IMR-90 (cell line): Measurements from ENCODE around the gene FBLN1. TPM values are rescaled to one million over a fixed set of nuclear protein-coding genes. Genes with fewer than 3 reads are reported as not detected.

Experiments used
- ATAC-seq: fragments of 200-7000 bp; cut with Tn5 transposase; 2 replicates; pipeline ENCODE4 v1.9.1; 2020; ENCODE audit warnings: low read depth, mild to moderate bottlenecking, moderate library complexity
- BruUV-seq: library from RNA; stranded (reverse); fragments of 400-500 nt; replicated peaks from 2 replicates; lab custom pipeline; 2021; lab: Mats Ljungman, UMichigan
- CTCF ChIA-PET: fragments of 300-600 bp; formaldehyde crosslinking; extraction: SDS; loops from one replicate; lab custom pipeline; 2021; ENCODE audit warnings: antibody characterized with exemption; lab: Yijun Ruan, JAX
- POLR2A ChIA-PET: fragments of 300-600 bp; sonication (Branson Sonifier 250); formaldehyde crosslinking; loops from one replicate; lab custom pipeline; 2022; ENCODE audit warnings: antibody characterized with exemption; ENCODE audit not compliant: unreplicated experiment; lab: Charles Lee
- DNase-seq: peaks from one replicate; pipeline ENCODE4 v3.0.0; 2013
- H2AFZ ChIP-seq: replicated peaks from 2 replicates; pipeline ENCODE3; 2013; ENCODE audit warnings: low read length, mild to moderate bottlenecking; ENCODE audit not compliant: poor library complexity
- H2AK5ac ChIP-seq: 2 replicates; pipeline ENCODE4 v1.6.1; 2013; ENCODE audit warnings: low read depth, low read length, inconsistent platforms
- H2AK9ac ChIP-seq: replicated peaks from 2 replicates; pipeline ENCODE3; 2013; ENCODE audit warnings: mild to moderate bottlenecking, low read depth, low read length, moderate library complexity; ENCODE audit not compliant: poor library complexity
- H2BK120ac ChIP-seq: 2 replicates; pipeline ENCODE4 v1.6.1; 2013; ENCODE audit warnings: low read depth, low read length, inconsistent platforms
- H2BK15ac ChIP-seq: 3 replicates; pipeline ENCODE4 v1.6.1; 2013; ENCODE audit warnings: low read depth, low read length, inconsistent platforms
- H2BK20ac ChIP-seq: 2 replicates; pipeline ENCODE4 v1.6.1; 2013; ENCODE audit warnings: low read depth, mild to moderate bottlenecking, inconsistent platforms, low read length, moderate library complexity
- H2BK5ac ChIP-seq: 2 replicates; pipeline ENCODE4 v1.6.1; 2013; ENCODE audit warnings: mild to moderate bottlenecking, low read depth, low read length, inconsistent platforms; ENCODE audit not compliant: poor library complexity, severe bottlenecking
- H3K14ac ChIP-seq: replicated peaks from 2 replicates; pipeline ENCODE4 v1.6.1; 2013; ENCODE audit warnings: low read depth, low read length, inconsistent platforms
- H3K18ac ChIP-seq: 2 replicates; pipeline ENCODE4 v1.6.1; 2013; ENCODE audit warnings: low read depth, low read length, control low read depth
- H3K23ac ChIP-seq: 2 replicates; pipeline ENCODE4 v1.6.1; 2013; ENCODE audit warnings: low read depth, low read length, inconsistent platforms
- H3K27ac ChIP-seq: 2 replicates; pipeline ENCODE4 v1.5.1; 2013; ENCODE audit warnings: mild to moderate bottlenecking, control low read depth, low read length; ENCODE audit not compliant: insufficient read depth
- H3K27me3 ChIP-seq: 2 replicates; pipeline ENCODE4 v1.6.1; 2013; ENCODE audit warnings: low read length; ENCODE audit not compliant: control insufficient read depth, insufficient read depth
- H3K36me3 ChIP-seq: 2 replicates; pipeline ENCODE4 v1.6.1; 2013; ENCODE audit warnings: low read length, mixed read lengths; ENCODE audit not compliant: control insufficient read depth, insufficient read depth
- H3K4ac ChIP-seq: 2 replicates; pipeline ENCODE4 v1.6.1; 2013; ENCODE audit warnings: low read depth, low read length, inconsistent platforms
- H3K4me1 ChIP-seq: 2 replicates; pipeline ENCODE4 v1.6.1; 2013; ENCODE audit warnings: low read length, mixed read lengths; ENCODE audit not compliant: control insufficient read depth, insufficient read depth
- H3K4me2 ChIP-seq: 2 replicates; pipeline ENCODE4 v1.6.1; 2013; ENCODE audit warnings: low read depth, mild to moderate bottlenecking, control low read depth, low read length, moderate library complexity
- H3K4me3 ChIP-seq: 2 replicates; pipeline ENCODE4 v1.5.1; 2013; ENCODE audit warnings: low read depth, mild to moderate bottlenecking, control low read depth, low read length, moderate library complexity; ENCODE audit not compliant: insufficient read depth
- H3K56ac ChIP-seq: 2 replicates; pipeline ENCODE4 v1.6.1; 2013; ENCODE audit warnings: low read length, inconsistent platforms; ENCODE audit not compliant: insufficient read depth; ENCODE audit errors: extremely low read depth
- H3K79me1 ChIP-seq, 2 experiments: 2 replicates each; pipeline ENCODE4 v1.6.1; 2013; ENCODE audit warnings: low read length in 2 of 2, inconsistent platforms in 1 of 2, low read depth in 1 of 2
- H3K9ac ChIP-seq: 2 replicates; pipeline ENCODE4 v1.6.1; 2013; ENCODE audit warnings: low read depth, low read length, control low read depth
- H3K9me1 ChIP-seq: 2 replicates; pipeline ENCODE4 v1.6.1; 2013; ENCODE audit warnings: low read length, inconsistent platforms; ENCODE audit not compliant: insufficient read depth
- H3K9me3 ChIP-seq: 2 replicates; pipeline ENCODE4 v1.6.1; 2013; ENCODE audit warnings: low read length; ENCODE audit not compliant: control insufficient read depth, insufficient read depth
- H4K20me1 ChIP-seq: 2 replicates; pipeline ENCODE4 v1.6.1; 2013; ENCODE audit warnings: low read length, inconsistent platforms; ENCODE audit not compliant: insufficient read depth
- H4K5ac ChIP-seq: 2 replicates; pipeline ENCODE4 v1.6.1; 2013; ENCODE audit warnings: mild to moderate bottlenecking, low read depth, low read length, control low read depth
- H4K8ac ChIP-seq, 2 experiments: 2 replicates each; pipeline ENCODE4 v1.6.1; 2013; ENCODE audit warnings: low read depth in 2 of 2, low read length in 2 of 2, control low read depth in 1 of 2, inconsistent platforms in 1 of 2
- H4K91ac ChIP-seq: 2 replicates; pipeline ENCODE4 v1.6.1; 2013; ENCODE audit warnings: low read depth, low read length, inconsistent platforms; ENCODE audit not compliant: insufficient read depth
- FOS ChIP-seq: fragments of 150-350 bp; IDR thresholded peaks from 2 replicates; pipeline ENCODE4 v1.6.1; 2016; ENCODE audit warnings: low read depth, low read length
- MAFK ChIP-seq: IDR thresholded peaks from 2 replicates; pipeline ENCODE4 v1.6.1; 2012; ENCODE audit warnings: low read depth, low read length, improper control_type of control experiment
- RAD21 ChIP-seq: IDR thresholded peaks from 2 replicates; pipeline ENCODE4 v1.6.1; 2012; ENCODE audit warnings: low read length, improper control_type of control experiment
- RCOR1 ChIP-seq: IDR thresholded peaks from 2 replicates; pipeline ENCODE4 v1.6.1; 2012; ENCODE audit warnings: mild to moderate bottlenecking, low read length, improper control_type of control experiment; ENCODE audit not compliant: insufficient replicate concordance
- USF2 ChIP-seq: fragments of 150-350 bp; IDR thresholded peaks from 2 replicates; pipeline ENCODE4 v1.6.1; 2017; ENCODE audit warnings: mild to moderate bottlenecking, antibody characterized with exemption, low read length, low read depth
- WGBS, 2 experiments: methylation state at CpG; one replicate each; pipeline versions ENCODE4 v1.1.5 to v1.1.7; 2013; ENCODE audit warnings: missing lambda C conversion rate in 2 of 2; ENCODE audit not compliant: insufficient read length in 1 of 2; ENCODE audit errors: extremely low coverage in 2 of 2; 5-methylcytosine and 5-hydroxymethylcytosine counted together
- dilution Hi-C: fragments of 300-500 bp; cut with HindIII; formaldehyde crosslinking; loops from one replicate; pipeline ENCODE4 v1.14.3; 2018; ENCODE audit warnings: low sequenced_read_pairs; ENCODE audit not compliant: unreplicated experiment
- in situ Hi-C: fragments of 300-500 bp; cut with MboI; formaldehyde crosslinking; loops from 3 replicates; pipeline ENCODE4 v1.14.3; 2019; ENCODE audit warnings: low sequenced_read_pairs, inconsistent platforms, mixed read lengths
- intact Hi-C: fragments of 100-400 bp; cut with micrococcal nuclease; formaldehyde crosslinking; loops from 2 replicates; pipeline ENCODE4 v1.10.0; 2022
- polyA plus RNA-seq, 3 experiments: library from polyadenylated mRNA; depleted of rRNA; stranded (reverse); fragments of >200 nt; gene quantifications; 2 replicates each; pipeline ENCODE4 v1.2.3, GENCODE V29; 2012; ENCODE audit warnings: low replicate concordance in 1 of 3
- total RNA-seq: library from RNA; depleted of rRNA; stranded (reverse); fragments of >200 nt; gene quantifications from 2 replicates; pipeline ENCODE4 v1.2.3, GENCODE V29; 2012
- TF ChIP-seq, protein P1 (sequence below): conservative IDR thresholded peaks from 2 replicates; pipeline ENCODE4 v1.5.1; 2012; ENCODE audit warnings: mild to moderate bottlenecking, low read depth, low read length, improper control_type of control experiment

Gene FBLN1
- total and polyA plus RNA-seq, 2 of the 4 experiments (the other 2 are of a cell fraction), result 11.3 to 87.9 TPM

- Histone ChIP-seq H2BK5ac (peak overlapping the region; percentile 48), H2AK9ac (peak overlapping the region; percentile 46), H4K8ac (peak overlapping the region in 1 of 2 experiments; percentile 29; a peak in 3 of 4 replicates), H3K9ac (no peak overlapping the region; the same call in 1 of the 2 replicates), H3K79me1 (peaks cover 0 to 21% of the 10 kb centered on the region in 2 experiments; a peak in 2 of 4 replicates), H3K23ac (no peak overlapping the region), H3K9me1 (peaks cover 29% of the 10 kb centered on the region), H3K27ac (peak overlapping the region; percentile 84), H2BK20ac (peak overlapping the region; percentile 66; the same call in 1 of the 2 replicates), H2AK5ac (peak overlapping the region; percentile 87; the same call in 1 of the 2 replicates), H2AFZ (peak overlapping the region; percentile 35), H3K56ac (no peak overlapping the region), H2BK120ac (peak overlapping the region; percentile 81), H3K9me3 (no peaks in the 10 kb centered on the region), H3K27me3 (no peaks in the 10 kb centered on the region), H3K4me1 (peaks cover 45% of the 10 kb centered on the region), H3K4me3 (no peak overlapping the region), H4K5ac (peak overlapping the region; percentile 68), H4K20me1 (peaks cover 7% of the 10 kb centered on the region), H3K4me2 (no peak overlapping the region), H3K36me3 (peaks cover 74% of the 10 kb centered on the region; the same call in 1 of the 2 replicates), H3K14ac (no peak overlapping the region), H3K18ac (peak overlapping the region; percentile 25; the same call in 1 of the 2 replicates), H3K4ac (peak overlapping the region; percentile 76), H2BK15ac (0 out of 3 replicates have a peak overlapping the region, but pooled peaks have one; percentile 8), H4K91ac (peak overlapping the region; percentile 84)
- POLR2A ChIA-PET, result interaction anchor here (0.5 kb wide), 1 partner anchor 88 kb away, joined by 3 read pairs; no protein-coding TSS in a partner anchor
- intact Hi-C loops (no loop called here), in situ Hi-C loops (no loop called here), dilution Hi-C loops (no loop called here)
- TF ChIP-seq, protein P1, sequence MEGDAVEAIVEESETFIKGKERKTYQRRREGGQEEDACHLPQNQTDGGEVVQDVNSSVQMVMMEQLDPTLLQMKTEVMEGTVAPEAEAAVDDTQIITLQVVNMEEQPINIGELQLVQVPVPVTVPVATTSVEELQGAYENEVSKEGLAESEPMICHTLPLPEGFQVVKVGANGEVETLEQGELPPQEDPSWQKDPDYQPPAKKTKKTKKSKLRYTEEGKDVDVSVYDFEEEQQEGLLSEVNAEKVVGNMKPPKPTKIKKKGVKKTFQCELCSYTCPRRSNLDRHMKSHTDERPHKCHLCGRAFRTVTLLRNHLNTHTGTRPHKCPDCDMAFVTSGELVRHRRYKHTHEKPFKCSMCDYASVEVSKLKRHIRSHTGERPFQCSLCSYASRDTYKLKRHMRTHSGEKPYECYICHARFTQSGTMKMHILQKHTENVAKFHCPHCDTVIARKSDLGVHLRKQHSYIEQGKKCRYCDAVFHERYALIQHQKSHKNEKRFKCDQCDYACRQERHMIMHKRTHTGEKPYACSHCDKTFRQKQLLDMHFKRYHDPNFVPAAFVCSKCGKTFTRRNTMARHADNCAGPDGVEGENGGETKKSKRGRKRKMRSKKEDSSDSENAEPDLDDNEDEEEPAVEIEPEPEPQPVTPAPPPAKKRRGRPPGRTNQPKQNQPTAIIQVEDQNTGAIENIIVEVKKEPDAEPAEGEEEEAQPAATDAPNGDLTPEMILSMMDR, result no peak
- TF ChIP-seq USF2 (no peak), RAD21 (no peak), MAFK (no peak), FOS (no peak), RCOR1 (no peak)
- ATAC-seq, result no peak
- 64% methylated on average over 7 of the region's 18 CpGs; no CpG with 5 or more reads in 1 of the 2 experiments for WGBS, 2 experiments
- DNase-seq, result no peak
- no TSS peak for BruUV-seq
- CTCF ChIA-PET, result interaction anchor here (1.2 to 1.8 kb wide), 4 partner anchors 8 to 105 kb away, joined by 3 to 8 read pairs (median 5); no protein-coding TSS in a partner anchor
Measured at GRCh38 chr22:45548247-45548840, 45.7 kb downstream of the FBLN1 start.
